GM12864 (cell line): ENCODE results near the gene TAAR2.
"Not testable (repeated sequence)": the region's sequence is repeated elsewhere in the genome, so short reads cannot be mapped to it uniquely, and the experiment has no call there.

Experiments used
- DNase-seq: peaks from one replicate; pipeline ENCODE4 v3.0.0-alpha.2; 2011; ENCODE audit warnings: low read depth
- H3K4me3 ChIP-seq: 2 replicates; pipeline ENCODE4 v1.5.1; 2011; ENCODE audit warnings: mild to moderate bottlenecking, low read depth, low read length, control low read depth
- TF ChIP-seq, protein P1 (sequence below): IDR thresholded peaks from 2 replicates; pipeline ENCODE4 v1.5.1; 2011; ENCODE audit warnings: low read depth, mild to moderate bottlenecking, moderate library complexity, low read length, control low read depth, inconsistent platforms; ENCODE audit errors: missing control alignments

The TAAR2 gene

DNA sequence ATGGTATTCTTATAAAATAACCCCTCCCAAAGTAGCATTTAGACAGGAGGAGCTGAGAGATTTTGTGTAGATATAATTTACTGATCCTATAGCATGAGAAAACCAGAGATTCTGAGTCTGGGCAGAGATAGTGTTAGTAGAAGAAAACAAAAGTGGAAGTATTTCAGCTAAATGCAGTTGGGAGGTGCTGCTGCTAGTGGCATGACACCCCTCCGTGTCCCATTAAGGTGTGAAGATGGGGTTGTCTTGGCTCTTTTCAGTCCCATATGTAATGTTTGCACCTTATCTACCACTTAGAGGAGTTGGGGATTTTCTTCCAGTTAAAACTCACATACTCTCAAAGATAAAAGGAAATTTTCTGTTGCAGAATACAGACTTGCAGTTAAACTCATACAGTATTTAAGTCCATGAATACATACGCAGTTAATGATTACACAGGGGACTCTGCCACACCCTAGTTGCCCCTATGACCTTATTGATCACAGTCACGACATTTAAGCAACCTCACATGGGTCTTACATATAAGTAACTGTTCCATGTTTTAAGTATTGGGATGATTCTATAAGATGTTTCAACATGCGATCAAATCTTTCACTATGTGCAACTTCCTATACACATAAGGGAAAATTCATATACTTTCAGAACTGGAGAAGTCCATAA, 11.5 kb downstream of the TAAR2 start:
- H3K4me3 ChIP-seq: no peak overlapping the region
- TF ChIP-seq, protein P1, sequence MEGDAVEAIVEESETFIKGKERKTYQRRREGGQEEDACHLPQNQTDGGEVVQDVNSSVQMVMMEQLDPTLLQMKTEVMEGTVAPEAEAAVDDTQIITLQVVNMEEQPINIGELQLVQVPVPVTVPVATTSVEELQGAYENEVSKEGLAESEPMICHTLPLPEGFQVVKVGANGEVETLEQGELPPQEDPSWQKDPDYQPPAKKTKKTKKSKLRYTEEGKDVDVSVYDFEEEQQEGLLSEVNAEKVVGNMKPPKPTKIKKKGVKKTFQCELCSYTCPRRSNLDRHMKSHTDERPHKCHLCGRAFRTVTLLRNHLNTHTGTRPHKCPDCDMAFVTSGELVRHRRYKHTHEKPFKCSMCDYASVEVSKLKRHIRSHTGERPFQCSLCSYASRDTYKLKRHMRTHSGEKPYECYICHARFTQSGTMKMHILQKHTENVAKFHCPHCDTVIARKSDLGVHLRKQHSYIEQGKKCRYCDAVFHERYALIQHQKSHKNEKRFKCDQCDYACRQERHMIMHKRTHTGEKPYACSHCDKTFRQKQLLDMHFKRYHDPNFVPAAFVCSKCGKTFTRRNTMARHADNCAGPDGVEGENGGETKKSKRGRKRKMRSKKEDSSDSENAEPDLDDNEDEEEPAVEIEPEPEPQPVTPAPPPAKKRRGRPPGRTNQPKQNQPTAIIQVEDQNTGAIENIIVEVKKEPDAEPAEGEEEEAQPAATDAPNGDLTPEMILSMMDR: no peak
- DNase-seq: no peak

DNA sequence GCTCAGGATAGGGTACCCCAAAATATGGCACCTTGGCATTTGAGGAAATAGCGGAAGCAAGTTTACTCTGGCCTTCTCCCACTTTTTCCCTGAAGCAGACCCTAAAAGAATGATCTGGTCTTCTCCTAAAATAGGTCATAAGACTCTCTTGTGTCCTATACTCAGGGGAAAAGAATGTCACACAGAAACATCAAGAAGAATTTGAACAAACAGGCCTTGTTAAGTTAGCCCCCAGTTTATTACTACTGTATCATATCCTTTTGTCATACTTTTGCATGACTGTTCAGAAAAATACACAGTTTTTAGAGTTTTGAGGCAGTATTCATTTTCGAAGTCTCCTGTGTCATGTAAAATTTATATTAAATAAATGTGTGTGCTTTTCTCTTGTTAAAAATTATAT, 12.5 kb downstream of the TAAR2 start:
- H3K4me3 ChIP-seq: no peak overlapping the region
- TF ChIP-seq, protein P1: no peak
- DNase-seq: no peak

DNA sequence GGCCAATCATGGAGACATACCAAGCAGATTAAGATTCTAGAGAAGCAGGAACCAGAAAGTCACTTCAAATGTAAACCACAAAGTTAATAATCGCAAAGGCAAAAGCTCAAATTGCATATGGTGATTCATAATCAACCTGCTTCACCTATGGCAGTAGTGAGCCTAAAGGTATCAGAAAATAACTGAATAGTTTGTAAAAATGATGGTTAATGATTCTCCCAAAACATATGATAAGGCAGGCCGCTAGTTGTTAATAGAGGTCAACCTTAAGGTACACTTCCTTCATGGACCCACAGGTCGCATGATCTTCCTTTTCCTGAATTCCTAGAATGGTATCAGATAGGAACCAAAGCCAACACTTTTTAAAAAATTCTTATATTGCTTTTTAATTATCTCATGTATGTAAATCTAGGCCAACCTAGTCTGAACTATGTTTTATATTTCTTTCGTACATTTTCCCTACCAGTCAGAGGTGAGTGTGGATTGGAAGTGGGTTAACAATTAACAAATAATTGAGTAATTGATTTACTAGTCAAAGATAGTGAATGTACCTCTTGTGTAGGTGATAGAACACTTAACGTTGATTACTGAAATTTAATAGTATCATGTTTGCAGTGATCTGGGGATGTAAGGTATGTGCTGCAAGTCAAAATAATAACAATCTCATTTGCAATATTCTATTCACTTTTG, 16.4 kb downstream of the TAAR2 start:
- TF ChIP-seq, protein P1: no peak
- no peak overlapping the region for H3K4me3 ChIP-seq
- DNase-seq: no peak

DNA sequence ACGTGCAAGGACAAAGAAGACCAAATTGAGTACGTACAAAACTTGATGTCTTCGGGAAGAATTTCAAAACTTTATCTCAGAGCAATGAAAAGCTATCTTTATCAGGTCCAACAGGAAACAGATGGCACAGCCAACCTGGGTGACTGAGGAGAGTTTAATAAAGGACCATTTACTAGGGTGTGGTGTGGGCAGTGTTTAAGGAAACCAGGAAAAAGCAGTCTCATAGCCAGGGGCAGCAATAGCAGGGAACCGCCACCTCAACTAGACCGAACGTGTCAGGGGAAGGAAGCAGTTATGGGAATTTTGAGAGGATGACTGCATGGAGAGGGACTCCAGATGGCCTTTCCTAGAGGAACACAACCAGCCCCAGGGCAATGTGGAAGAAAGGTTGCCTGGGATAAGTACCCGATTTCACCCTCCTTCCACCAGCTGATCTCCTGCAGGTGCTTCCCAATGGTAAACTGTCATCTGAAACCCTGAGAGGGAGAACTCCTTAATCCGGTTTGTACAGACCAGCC, 19.4 kb downstream of the TAAR2 start:
- no peak overlapping the region for H3K4me3 ChIP-seq
- TF ChIP-seq, protein P1: no peak
- no peak for DNase-seq

DNA sequence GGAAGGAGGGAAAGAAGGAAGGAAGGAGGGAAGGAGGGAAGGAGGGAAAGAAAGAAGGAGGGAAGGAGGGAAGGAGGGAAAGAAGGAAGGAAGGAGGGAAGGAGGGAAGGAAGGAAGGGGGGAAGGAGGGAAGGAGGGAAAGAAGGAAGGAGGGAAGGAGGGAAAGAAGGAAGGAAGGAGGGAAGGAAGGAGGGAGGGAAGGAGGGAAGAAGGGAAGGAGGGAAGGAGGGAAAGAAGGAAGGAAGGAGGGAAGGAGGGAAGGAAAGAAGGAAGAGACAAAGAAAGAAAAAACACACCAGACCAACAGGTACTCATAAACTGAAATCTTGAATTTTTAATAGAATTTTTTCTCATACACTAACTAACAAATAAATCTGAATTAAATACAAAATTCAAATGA, 23.2 kb downstream of the TAAR2 start:
- H3K4me3 ChIP-seq, DNase-seq: not testable (repeated sequence)

DNA sequence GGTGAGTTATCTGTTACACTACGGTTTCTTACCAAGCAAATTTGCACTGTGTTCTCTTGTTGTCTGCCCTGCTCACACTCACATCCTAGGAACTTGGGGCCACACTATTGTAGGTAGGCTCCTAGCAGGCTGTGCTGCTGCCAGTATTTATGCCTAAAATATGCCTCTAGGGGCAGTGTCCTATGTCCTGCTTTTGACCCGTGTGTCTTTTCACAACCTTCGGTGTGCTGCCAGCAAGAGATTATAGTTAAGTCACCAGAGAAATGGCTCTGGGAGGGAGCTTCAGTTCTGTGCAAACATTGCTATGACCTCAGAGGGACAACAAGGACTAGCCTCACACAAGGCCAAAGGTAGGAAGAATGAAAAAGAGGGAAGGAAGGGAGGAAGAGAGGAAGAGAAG, 25.6 kb downstream of the TAAR2 start:
- no peak for DNase-seq
- H3K4me3 ChIP-seq: no peak overlapping the region
- TF ChIP-seq, protein P1: peak; percentile 64

DNA sequence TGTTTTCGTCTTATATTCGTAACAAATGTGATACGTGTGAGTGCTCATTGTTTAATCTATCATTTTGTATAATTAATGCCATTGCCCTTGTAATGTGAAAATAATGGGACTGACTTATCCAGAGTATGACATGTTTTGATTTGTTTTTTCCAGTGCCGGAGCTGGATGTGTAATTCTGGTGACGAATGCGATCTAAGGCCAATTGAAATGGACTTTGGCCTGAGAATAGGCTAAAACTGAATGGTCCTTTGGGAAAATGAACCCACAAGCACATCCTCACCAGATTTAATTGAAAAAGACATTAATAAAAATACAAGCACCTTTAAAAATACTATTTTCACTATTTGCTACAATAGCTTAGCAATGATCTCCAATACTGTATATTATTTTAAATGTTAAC, 27.9 kb downstream of the TAAR2 start:
- no peak overlapping the region for H3K4me3 ChIP-seq
- no peak for DNase-seq
- TF ChIP-seq, protein P1: no peak
